HL-60 (cell line): Measurements from ENCODE around the gene RINL.
"Not testable (repeated sequence)": the region's sequence is repeated elsewhere in the genome, so short reads cannot be mapped to it uniquely, and the experiment has no call there.

Source experiments
- DNase-seq, 2 experiments: peaks; one replicate each; pipeline ENCODE4 v3.0.0-alpha.2; 2010 to 2020; ENCODE audit warnings: low read depth in 1 of 2, low spot score in 1 of 2
- H3K27ac ChIP-seq: fragments of 250-450 bp; sonication (Bioruptor Pico); replicated peaks from 2 replicates; pipeline ENCODE4 v1.5.1; 2020; ENCODE audit warnings: mild to moderate bottlenecking, moderate library complexity
- H3K27me3 ChIP-seq: fragments of 250-450 bp; sonication (Bioruptor Pico); 2 replicates; pipeline ENCODE4 v1.5.1; 2021; ENCODE audit warnings: mild to moderate bottlenecking, moderate library complexity; ENCODE audit not compliant: insufficient read depth, poor library complexity, severe bottlenecking
- H3K4me3 ChIP-seq: replicated peaks from 2 replicates; pipeline ENCODE4 v1.5.1; 2011; ENCODE audit warnings: mild to moderate bottlenecking, control low read depth, low read length; ENCODE audit not compliant: insufficient read depth
- CTCF ChIP-seq: IDR thresholded peaks from one replicate; pipeline ENCODE4 v1.5.1; 2011; ENCODE audit warnings: low read length, control low read depth, inconsistent platforms; ENCODE audit not compliant: insufficient read depth
- GABPA ChIP-seq: IDR thresholded peaks from 2 replicates; pipeline ENCODE4 v1.6.1; 2012; ENCODE audit warnings: low read depth
- POLR2AphosphoS5 ChIP-seq: IDR thresholded peaks from 2 replicates; pipeline ENCODE4 v1.6.1; 2012; ENCODE audit warnings: low read depth
- REST ChIP-seq: IDR thresholded peaks from 2 replicates; pipeline ENCODE4 v1.6.1; 2012; ENCODE audit warnings: low read depth; ENCODE audit not compliant: insufficient replicate concordance
- SPI1 ChIP-seq: IDR thresholded peaks from 2 replicates; pipeline ENCODE4 v1.6.1; 2012; ENCODE audit warnings: low read depth, mild to moderate bottlenecking, borderline replicate concordance

RINL gene

GRCh38 chr19:38867171-38867780 lies 10.8 kb downstream of the RINL start:
- DNase-seq: no peak
- Histone ChIP-seq H3K27me3 (no peaks in the 10 kb centered on the region), H3K27ac (no peak overlapping the region), H3K4me3 (no peak overlapping the region)
- TF ChIP-seq CTCF: no peak
- no peak for TF ChIP-seq POLR2AphosphoS5
- no peak for TF ChIP-seq SPI1
- TF ChIP-seq GABPA: no peak
- TF ChIP-seq REST: no peak

GRCh38 chr19:38862321-38863059 lies 15.6 kb downstream of the RINL start:
- no peaks in the 10 kb centered on the region for H3K27me3 ChIP-seq
- TF ChIP-seq CTCF: no peak
- TF ChIP-seq SPI1: no peak
- no peak for TF ChIP-seq REST
- TF ChIP-seq GABPA: no peak
- no peak for TF ChIP-seq POLR2AphosphoS5
- no peak for DNase-seq
- no peak overlapping the region for H3K27ac ChIP-seq
- H3K4me3 ChIP-seq: no peak overlapping the region

GRCh38 chr19:38861368-38861767 lies 16.7 kb downstream of the RINL start:
- no peak for DNase-seq
- H3K4me3 ChIP-seq: no peak overlapping the region
- no peaks in the 10 kb centered on the region for H3K27me3 ChIP-seq
- H3K27ac ChIP-seq: no peak overlapping the region
- TF ChIP-seq SPI1: no peak
- TF ChIP-seq REST: no peak
- no peak for TF ChIP-seq GABPA
- no peak for TF ChIP-seq POLR2AphosphoS5
- TF ChIP-seq CTCF: no peak

GRCh38 chr19:38859631-38860204 lies 18.4 kb downstream of the RINL start:
- DNase-seq, H3K27me3 ChIP-seq, H3K4me3 ChIP-seq, H3K27ac ChIP-seq: not testable (repeated sequence)
